ENCODE measurements around the gene PMPCA.

The PMPCA gene

DNA sequence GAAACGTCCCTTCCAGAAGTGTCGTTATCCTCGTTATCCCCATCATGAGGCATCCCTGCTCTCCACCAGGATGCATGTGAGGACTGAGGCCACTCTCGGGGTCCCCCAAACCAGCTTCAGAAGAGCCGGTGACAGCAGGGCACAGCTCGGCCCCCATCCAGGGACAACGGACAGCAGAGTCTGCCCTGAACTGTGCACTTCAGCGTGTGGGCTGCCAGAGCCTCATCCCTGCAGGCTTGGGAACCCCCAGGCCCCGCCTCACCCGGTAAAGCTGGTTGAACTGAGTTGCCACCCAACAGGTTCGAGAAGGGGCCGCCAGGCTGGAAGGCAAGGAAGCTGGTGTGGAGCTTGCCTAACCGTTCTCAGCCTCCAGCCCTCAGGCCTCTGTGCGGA, 36.3 kb upstream of the PMPCA start:
- no peak for DNase-seq

DNA sequence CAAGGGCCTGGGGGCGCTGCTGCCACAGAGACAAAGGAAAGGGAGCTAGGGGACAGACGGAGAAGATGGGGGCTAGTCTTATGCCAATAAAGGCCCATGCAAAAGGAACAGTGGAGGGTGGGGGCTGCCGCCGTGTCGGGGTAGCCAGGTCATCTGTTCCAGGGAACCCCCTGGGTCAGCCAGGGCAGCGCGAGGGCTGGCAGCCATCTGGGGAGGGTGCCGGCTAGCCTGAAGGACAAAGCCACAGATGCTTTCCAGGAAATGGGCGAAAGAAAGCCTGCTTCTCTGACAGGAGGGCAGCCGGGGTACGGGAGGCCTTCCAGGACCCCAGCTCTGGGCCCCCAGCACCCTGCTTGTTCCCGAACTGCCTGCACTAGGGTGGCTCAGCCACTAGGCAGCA, 35.4 kb upstream of the PMPCA start:
- no peak for DNase-seq

DNA sequence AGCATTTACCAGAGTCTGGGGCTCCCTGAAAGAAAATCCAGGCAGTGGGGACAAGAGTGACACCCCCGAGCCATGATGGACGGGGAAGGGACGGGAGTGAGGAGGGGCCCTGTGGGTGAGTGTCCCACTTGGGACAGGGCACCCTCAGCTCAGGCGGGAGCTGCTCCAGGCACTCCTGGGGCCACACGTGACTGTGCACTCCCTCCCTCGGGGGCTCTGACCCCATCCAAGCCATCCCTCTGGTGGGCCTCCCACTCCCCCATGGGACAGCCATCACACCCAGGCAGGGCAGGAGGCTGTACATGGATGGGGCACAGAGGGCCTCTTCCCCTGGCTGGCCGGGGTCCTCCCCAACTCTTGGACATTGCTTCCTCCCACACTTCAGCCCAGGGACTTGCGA, 34.0 kb upstream of the PMPCA start:
- DNase-seq, result no peak

DNA sequence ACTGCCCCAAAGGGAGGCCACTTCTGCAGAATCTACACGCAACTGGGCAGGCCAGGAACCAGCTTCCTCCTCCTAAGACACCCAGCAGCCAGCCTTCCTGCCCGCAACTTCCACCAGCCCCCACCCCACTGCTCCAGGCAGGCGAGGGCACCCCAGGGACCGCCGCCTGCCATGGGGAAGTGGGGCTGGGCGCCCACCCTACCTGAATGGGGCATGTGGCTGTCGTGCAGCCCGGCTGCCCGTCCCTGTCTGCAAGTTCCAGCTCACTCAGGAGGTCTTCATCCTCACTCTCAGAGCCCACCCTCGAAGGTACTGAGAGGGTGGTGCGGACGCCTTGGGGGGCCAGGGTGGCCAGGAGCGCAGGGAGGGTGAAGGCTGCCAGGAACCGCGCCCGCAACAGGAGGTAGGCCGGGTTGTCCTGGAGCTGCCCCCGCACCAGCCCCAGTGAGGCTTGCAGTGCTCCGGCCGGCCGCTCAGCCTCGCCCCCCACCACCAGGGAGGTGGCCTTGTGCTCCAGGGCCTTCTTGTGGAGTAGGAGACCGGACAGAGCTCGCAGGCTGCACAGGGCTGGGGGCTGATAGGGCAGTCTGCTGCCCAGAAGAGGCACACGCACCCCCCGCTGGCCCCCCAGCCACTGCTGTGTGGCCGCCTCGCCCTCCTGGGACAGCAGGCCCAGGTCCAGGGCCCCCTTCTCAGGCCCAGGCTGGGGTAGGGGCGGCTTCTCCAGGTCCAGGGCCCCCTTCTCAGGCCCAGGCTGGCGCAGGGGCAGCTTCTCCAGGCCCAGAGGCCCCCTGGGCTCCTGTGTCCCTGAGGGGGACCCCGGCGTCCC, 32.9 kb upstream of the PMPCA start:
- DNase-seq, result no peak

DNA sequence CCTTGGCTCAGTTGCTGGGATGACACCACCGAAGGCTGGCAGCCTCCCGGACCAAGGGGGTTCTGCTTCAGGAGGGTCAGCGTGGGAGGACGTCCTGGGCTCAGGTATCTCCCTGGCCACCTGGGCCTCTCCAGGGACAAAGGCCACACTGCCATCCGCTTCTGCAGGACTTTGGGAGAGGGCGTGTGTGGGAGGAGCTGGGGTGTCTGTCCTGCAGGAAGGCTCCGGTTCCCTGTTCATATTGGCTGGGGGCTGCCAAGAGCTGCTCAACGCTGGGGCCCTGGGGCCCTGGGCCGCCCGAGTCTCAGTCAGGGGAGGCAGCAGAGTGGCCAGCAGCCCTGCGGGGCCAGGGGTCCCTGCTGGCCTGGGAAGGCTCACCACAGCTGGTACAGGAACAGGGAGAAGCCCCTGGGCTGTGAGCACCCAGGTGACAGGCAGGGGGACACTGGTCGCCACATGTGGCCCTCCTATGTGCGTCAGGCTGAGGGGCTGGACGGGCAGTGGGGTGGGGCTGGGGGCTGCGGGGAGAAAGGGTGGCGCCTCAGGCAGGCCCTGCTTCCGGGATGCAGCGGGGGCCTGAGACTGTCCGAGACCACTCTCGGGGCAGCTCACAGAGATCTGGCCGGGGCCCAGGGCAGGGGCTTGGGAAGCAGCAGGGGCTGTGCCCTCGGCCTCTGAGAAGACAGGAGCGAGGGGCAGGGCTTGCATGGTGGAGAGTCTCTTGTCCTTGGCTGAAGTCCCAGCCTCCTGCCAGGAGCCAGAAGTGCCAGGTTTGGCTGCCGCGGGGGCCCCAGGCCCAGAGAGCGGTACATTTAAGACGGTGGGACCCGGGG, 32.1 kb upstream of the PMPCA start:
- DNase-seq, result no peak

DNA sequence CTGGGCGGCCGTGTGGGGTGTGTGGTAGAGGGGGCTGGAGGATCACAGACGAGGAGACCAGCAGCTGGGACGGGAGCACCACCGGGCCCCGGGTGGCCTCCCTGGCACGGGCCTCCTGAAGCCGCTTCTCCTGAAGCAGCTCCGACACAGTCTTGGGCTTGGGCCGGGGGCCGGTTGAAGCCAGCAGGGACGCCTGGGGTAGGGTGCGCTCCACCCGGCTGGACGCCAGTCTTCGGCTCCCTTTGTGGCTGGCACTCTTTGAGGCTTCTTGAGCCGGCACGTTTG, 31.5 kb upstream of the PMPCA start:
- no peak for DNase-seq

DNA sequence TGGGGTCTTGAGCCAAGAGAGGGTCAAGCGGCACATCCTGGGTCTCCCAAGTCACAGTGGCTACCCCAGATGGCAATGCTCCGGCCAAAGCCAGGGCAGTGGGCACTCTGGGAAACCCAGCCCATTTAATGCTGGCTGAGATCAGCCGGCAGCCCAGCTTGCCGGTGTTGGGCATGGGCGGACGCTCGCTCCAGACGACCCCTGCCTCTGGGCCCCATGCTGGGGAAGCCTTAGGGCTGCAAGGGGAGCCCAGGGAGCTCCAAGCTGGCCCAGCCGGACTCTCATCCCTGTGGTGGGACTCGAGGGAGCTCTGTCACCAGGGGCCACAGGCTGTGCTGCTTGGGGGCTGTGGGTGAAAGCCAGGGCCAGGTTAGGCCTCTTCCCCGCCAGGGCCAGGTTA, 31.1 kb upstream of the PMPCA start:
- DNase-seq, result no peak

DNA sequence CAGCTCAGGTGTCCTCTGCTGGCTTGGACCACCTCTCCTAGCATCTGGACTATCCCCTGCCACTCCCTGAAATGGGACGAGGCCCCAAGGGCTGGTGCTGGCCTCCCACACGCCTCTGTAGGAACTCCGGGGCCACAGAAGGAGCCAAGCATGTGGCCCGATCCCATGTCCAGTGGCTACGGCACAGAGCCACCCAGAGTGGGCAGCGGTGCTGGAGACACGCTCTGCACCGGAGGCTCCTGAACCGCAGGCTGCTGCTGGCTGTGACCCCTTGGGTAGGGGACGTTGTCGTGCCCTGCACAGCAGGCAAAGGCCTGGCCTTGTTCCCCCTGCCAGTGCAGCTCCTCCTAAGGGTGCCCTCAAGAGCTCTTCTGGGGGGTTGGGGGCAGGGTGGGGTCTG, 30.6 kb upstream of the PMPCA start:
- DNase-seq, result no peak

DNA sequence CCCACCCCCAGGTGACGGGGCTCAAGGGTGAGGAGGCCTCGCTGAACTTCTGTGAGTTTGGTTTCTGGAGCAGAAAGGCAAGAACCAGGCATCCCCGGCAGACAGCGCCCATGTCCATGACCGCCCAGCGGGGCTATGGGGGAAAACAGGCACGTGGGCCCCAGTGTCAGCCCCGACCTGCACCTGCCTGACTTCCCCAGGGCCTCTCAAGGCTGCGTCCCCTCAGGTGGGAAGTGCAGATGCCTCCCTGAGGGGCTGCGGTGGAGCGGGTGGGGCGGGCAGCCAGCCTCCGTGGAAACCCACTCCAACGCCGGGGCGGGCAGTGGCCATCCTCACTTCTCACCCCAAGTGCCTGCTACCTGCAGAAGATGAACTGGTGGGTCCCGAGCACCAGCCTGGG, 30.1 kb upstream of the PMPCA start:
- DNase-seq, result no peak

DNA sequence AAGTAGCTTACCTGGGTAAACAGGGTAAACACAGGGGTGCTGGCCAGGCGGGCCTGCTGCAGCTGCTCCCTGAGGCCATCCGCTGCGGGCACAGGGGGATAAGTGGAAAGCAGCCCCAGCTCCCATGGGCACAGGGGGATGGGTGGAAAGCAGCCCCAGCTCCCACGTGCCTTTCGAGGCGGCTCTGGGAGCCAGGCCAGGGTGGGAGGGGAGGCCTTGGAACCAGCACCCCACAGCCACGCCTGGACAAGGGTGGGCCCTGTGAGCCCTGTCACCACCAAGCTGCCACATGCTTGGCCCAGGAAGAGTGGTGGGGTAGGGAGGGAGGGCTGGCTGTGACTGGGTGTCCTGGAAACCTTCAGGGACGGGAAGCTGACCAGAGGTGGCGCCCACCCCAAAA, 29.1 kb upstream of the PMPCA start:
- no peak for DNase-seq

DNA sequence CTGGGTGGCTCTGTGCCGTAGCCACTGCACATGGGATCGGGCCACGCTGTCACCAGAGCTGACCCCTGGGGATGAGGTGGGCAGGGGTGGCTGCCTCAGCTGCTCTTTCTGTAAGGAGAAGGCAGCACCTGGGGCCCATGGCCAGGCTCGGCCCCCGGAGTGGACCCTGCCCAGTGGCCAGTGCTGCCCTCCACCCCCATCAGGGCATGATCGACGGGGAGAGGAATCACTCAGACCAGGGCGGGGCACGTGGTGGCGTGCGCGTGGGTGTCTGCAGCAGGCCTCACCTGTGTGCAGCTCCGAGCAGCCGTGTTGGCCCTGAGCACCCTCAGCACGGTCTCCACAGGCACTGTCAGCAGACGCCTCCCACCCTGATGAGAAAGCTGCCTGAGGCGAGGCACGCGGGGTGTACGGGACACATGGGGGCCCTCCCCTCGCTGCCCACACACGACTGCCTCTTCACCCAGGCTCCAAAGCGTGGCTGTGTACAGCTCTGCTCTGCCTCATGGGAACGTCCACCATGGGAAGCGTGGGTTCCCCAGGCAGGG, 28.4 kb upstream of the PMPCA start:
- no peak for DNase-seq

DNA sequence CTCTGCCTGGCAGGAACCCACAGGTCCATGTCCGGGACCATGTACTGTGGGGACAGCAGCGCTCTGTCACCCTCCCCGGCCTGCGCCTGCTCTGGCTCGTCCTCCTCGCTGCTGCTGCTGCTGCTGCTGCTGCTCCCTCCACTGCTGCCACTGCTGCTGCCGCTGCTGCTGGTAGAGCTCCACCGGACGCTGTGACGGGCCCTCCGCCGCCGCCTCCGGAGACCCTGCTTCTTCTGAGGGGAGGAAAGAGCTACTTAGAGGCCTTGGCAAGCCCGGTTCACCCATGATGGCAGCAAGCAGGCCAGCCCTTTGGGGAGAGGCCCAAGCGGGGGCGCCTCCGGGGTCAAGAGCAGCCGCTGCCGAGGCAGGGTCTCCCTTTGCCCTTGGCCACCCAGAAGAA, 27.0 kb upstream of the PMPCA start:
- DNase-seq, result no peak

DNA sequence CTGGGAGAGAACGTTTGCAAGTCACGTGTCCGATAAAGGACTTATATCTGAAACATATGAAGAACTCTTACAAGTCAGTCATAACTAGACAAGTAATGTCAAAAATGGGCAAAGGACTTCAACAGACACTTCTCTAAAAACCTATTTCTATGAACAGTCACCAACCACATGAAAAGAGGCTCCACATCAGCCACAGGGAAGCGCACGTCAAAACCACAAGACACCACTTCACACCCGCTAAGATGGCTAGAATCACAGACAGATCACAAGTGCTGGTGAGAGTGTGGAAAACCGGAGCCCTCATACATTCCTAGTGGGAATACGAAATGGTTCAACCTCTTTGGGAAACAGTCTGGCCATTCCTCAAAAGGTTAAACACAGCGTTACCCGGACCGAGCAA, 25.4 kb upstream of the PMPCA start:
- peak; percentile 51 for DNase-seq

DNA sequence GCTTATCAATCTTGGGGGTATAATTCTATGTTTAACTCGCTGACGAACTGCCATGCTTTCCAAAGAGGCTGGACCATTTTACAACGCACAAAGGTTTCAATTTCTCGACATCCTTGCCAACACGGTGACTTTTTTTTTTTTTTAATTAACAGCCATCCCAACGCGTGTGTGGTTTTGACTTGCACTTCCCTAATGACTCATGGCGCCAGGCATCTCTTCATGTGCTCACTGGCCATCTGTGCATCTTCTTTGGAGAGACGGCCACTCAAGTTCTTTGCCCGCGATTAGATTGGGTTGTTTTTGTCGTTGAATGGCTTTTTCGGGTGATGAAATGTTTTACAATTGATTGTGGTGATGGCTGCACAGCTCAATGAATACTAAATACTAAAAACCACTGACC, 24.4 kb upstream of the PMPCA start:
- DNase-seq, result no peak

DNA sequence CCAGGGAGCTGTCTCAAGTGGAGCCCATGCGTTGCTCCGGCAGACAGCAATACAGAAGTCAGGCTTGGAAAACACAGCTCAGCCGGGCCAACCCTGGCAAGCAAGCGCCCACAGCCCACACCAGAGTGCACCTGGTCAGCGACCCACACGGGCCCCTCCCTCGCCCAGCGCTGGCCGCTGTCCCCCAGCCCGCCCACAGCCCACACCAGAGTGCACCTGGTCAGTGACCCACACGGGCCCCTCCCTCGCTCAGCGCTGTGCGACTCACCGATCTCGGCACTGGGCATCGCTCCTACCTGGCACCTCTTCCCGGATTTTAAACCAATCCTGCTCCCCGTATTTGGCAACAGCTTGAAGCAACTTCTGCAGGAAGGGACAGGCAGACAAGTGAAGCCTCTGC, 23.2 kb upstream of the PMPCA start:
- DNase-seq, result no peak

DNA sequence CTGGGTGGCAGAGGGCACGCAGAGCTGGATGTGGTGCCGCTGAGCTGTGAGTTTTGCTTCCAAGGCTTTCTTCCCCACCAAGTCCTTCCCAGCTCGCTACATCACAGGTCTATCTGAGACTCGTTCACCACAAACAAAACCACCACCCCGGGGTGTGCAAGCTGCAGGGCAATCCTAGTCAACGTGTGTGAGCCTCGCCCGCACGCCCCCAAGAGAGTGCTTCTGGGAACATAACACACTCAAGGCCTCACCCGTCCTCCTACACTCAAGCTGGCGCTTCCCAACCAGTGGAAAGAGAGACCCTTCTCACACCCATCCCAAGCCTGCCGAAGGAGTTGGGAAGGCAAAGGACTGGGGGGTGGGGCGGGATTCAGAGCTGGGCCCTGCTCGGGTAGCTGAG, 21.1 kb upstream of the PMPCA start:
- DNase-seq, result no peak

DNA sequence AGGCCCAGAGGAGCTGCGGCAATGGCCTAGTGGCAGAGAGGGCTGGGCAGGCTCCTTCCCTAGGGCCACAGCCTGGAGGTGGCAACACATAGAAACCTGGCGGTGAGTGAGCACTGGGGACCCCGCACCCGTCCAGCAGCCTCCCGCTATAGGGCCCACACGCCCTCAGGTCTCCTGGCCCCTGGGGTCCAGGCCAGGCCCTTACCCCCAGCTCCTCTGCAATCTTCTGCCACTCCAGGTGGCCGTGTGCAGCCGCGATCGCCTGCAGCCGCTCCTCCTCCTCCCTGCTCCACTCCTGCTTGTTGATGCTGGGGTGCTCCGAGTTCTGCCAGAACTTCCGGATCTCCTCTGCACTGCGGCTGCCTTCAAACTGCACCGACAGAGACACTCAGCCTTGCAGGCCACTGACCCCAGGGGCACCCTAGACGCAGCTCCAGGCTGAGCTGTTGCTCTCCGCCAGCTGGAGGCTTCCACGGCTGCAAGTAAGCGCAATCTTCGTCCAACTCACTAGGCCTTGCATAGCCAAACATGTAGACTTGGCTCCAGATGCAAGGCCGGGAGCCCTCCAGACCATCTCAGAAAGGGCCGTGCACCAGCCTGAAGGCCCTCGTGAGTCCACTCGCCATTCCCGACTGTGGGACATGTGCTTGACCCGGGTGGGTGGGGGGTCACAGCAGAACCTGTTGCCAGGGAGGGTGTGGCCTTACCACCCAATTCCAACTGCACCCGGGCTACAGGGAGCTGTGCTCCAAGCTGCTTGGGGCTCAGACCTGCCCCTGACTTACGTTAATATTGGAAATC, 18.5 kb upstream of the PMPCA start:
- no peak for DNase-seq

DNA sequence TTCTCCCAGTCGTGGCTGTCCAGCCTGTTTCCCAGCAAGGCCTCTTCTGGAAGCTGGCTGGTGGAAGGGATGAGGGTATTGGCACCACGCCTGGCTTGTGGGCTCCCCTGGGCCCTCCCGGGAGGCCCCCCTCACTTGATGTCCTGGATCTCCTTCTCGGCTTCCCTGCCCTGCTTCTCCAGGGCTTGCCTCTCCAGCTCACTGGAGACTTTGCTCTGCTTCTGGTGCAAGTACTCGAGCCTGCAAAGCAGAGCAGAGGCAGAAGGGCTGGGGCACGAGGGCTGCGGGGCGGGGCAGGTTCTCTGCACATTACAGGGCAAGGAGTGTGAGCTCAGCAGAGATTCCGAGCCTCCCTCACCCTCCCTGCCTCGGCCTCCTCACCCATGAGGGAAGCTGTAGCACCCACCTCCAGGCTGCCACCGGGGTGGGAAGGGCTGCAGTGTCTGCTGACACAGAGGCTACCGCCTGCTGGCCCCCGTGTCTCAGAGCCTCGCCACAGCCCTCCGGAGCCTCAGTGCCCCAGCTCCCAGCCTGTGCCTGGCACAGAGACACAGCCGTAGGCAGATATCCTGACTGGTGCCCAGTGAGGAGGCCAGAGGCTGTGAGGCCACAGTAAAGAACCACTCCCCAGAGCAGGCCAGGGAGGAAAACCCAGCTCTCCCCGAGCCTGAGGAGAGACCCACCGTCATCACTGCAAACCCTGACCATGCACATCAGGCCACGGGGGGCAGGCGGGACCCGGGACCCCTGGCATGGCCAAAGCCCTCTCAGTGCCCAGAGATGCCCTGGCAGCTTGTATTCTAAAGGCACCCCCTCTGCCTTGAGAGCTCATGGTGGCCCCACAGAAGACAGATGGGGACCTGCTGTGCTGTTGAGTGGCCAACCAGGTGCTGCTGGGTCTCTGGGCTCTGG, 17.7 kb upstream of the PMPCA start:
- DNase-seq, result no peak

DNA sequence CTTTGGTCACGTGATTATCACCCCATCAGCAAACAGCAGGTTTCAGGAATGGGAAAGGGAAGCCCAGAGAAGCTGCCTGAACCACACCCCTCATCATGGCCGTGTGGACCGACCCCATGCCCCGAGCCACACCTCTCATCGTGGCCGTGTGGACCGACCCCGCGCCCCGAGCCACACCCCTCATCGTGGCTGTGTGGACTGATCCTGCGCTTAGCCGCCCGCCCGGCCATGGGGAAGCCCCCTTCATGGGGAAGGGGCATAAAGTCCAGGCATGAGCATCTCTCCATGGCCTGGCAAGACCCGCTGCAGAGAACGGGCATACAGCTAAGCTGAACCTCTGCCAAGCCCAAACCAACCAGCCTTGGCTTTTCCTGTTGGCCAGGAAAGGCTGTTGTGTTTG, 16.9 kb upstream of the PMPCA start:
- DNase-seq, result no peak

DNA sequence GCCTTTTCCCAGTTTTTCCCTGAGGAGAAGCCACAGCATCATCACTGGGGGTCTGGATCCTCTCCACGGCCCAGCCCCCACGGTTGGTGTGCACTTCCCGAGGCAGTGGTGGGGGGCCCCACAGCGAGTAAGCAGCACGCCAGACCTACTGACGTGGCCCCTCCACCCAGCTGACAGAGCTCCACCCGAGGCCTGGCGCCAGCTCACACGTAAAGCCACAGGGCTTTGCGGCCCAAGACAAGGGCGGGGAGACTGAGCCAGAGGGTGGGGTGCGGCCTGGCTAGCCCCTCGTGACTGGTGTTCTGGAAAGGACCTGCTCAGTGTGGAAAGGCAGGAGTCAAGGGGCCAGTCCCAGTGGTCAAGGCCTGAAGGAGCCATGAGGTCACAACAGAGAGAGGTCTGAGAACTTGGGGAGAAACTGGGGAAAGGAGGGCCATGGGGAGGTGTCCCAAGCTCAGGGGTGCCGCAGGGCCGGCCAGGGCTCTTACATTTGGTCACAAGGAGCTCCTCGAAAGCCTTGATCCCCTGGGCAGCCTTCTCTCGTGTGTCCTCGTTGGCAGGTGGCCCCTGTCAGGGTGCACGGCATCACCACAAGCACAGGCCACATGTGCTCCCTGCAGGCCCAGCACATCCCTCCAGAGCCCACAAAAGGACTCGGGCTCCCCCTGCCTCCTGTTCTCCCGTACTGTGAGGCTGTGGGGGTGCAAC, 16.0 kb upstream of the PMPCA start:
- no peak for DNase-seq

DNA sequence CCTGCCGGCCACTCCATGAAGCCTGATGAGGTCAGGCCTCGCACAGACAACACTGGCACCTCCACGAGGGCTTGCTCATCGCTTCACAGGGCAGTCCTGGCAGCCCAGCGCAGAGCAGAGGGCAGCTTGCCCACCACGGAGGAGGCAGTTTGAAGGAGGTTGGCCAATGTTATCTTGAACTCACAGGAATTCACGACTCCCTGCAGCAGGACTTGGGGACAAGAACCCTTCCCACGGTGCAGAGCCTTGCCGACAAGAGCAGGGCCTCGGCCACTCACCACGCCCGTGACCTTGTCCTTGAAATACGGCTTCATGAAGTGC, 15.5 kb upstream of the PMPCA start:
- no peak for DNase-seq

All from stimulated activated CD4-positive, alpha-beta T cell treated with anti-CD3 and anti-CD28 coated beads, Interleukin-4, amount 100 ng/mL, for 24 hours (primary cell).